Fibroblast of skin of abdomen (primary cell): Measurements from ENCODE around the gene GDPD3. TPM values are rescaled to one million over a fixed set of nuclear protein-coding genes. Genes with fewer than 3 reads are reported as not detected.
"Not testable (repeated sequence)": the region's sequence is repeated elsewhere in the genome, so short reads cannot be mapped to it uniquely, and the experiment has no call there.

ENCODE experiments used
- DNase-seq: peaks from one replicate; pipeline ENCODE4 v3.0.0-alpha.2; 2013
- polyA plus RNA-seq, 2 experiments: library from polyadenylated mRNA; unstranded; fragments of 120-200 nt; gene quantifications; one replicate each; pipeline ENCODE4 v1.2.1, GENCODE V29; 2013; ENCODE audit not compliant: insufficient read length in 2 of 2

The GDPD3 gene, protein sequence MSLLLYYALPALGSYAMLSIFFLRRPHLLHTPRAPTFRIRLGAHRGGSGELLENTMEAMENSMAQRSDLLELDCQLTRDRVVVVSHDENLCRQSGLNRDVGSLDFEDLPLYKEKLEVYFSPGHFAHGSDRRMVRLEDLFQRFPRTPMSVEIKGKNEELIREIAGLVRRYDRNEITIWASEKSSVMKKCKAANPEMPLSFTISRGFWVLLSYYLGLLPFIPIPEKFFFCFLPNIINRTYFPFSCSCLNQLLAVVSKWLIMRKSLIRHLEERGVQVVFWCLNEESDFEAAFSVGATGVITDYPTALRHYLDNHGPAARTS
- 2.7 TPM for polyA plus RNA-seq (2013, experiment 1 of 2; ENCODE audit: insufficient read length)
- polyA plus RNA-seq (2013, experiment 2 of 2; ENCODE audit: insufficient read length) = 2.3 TPM

DNA sequence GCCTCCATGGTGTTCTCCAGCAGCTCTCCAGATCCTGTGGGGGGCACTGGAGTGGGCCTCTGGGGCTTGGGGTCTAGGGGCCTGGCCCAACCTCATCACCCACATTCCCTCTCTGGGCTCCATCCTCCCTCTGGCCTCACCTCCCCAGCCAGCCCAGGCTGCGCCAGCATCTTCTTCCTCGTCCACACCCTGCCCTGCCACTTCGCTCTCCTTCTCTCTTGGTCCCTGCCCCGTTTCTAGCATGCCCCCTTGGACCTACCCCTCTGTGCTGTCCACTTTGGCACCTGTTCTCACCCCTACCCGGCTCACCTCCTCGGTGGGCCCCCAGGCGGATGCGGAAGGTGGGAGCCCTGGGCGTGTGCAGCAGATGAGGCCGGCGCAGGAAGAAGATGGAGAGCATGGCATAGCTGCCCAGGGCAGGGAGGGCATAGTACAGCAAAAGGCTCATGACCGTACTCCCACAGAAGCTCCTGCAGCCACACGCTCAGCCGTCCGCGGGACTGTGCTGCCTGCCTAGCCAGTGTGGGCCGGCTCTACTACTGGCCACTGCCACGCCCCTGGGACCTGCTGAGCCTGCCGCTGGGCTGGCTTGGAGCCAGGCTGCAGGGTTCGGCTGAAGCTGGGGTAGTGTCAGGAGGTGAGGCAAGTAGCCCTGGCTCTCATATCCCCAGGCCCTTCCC lies at the start of gene GDPD3:
GDPD3 (minus strand) TSS at position 507 of the 680 bp plus-strand sequence; CDS start at position 448, 59 bp downstream.
- no peak for DNase-seq

DNA sequence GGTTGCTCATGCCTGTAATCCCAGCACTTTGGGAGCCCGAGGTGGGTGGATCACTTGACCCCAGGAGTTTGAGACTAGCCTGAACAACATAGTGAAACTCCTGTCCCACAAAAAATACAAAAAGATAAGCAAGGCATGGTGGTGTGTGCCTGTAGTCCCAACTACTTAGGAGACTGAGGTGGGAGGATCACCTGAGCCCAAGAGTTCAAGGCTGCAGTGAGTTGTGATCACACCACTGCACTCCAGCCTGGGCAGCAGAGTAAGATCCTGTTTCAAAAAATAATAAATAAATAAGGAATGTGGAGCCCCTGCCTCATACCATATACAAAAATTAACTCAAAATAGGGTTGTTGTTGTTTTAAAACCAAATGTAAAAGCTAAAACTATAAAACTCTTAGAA lies 43.9 kb upstream of the GDPD3 start:
- no peak for DNase-seq

DNA sequence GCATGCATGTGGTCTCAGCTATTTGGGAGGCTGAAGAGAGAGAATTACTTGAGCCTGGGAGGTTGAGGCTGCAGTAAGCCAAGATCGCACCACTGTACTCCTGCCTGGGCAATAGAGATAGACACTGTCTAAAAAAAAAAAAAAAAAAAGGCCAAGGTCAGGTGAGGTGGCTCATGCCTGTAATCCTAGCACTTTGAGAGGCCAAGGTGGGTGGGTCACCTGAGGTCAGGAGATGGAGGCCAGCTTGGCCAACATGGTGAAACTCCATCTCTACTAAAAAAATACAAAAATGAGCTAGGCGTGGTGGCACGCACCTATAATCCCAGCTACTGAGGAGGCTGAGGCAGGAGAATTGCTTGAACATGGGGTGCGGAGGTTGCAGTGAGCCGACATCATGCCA lies 41.9 kb upstream of the GDPD3 start:
- no peak for DNase-seq

GRCh38 chr16:30152517-30152916 lies 39.2 kb upstream of the GDPD3 start:
- DNase-seq = no peak

DNA sequence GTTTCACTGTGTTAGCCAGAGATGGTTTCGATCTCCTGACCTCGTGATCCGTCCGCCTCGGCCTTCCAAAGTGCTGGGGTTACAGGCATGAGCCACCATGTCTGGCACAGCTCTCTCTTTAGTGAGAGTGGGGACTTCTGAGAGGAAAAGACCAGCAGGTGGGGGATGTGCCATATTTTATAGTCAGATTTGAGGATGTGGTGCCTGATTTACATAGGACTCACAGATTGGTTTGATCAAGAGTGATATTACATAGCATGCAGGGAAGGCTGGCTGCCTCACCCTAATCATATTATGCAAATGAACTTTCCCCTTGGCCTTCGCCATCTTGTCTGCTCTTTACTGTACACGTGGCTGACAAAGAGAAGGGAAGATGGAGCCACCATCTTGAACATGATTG lies 37.8 kb upstream of the GDPD3 start:
- no peak for DNase-seq

DNA sequence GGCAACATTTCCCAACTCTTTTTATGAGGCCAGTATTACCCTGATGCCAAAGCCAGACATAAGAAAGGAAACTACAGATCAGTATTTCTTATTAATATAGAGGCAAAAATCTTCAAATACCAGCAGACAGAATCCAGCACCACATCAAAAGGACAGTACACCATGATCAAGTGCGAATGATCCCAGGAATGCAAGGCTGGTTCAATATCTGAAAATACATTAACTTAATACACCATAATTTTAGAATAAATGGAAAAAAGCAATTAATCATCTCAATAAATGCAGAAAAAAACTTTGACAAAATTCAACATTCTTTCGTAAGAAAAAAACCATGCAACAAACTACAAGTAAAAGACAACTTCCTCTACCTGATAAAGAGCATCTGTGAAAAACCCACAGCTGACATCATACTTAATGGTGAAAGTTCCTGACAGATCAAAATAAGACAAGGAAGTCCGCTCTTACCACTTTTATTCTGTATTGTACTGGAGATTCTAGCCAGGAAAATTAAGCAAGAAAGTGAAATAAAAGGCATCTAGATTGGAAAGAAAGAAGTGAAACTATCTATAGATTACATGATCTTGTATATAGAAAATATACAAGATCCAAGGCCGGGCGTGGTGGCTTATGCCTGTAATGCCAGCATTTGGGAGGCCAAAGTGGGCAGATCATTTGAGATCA lies 36.1 kb upstream of the GDPD3 start:
- no peak for DNase-seq

DNA sequence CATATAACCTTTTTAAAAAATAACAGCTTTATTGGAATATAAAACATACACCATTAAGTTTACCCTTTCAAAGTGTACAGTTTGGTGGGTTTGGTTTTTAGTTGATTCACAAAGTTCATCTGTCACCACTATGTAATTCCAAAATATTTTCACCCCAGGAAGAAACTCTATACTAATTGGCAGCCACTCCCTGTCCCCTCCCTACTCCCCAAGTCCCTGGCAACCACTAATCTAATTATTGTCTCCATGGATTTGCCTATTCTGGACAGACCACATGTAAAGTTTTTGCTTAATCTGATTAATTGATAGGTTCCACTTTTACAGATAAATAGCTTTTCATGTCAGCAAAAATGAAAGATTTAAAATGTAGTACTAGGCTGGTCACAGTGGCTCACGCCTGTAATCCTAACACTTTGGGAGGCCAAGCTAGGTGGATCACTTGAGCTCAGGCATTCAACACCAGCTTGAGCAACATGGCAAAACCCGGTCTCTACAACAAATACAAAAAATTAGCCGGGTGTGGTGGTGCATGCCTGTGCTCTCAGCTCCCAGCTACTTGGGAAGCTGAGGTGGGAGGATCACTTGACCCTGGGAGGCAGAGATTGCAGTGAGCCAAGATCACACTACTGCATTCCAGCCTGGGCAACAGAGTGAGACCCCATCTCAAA lies 34.6 kb upstream of the GDPD3 start:
- DNase-seq = no peak

DNA sequence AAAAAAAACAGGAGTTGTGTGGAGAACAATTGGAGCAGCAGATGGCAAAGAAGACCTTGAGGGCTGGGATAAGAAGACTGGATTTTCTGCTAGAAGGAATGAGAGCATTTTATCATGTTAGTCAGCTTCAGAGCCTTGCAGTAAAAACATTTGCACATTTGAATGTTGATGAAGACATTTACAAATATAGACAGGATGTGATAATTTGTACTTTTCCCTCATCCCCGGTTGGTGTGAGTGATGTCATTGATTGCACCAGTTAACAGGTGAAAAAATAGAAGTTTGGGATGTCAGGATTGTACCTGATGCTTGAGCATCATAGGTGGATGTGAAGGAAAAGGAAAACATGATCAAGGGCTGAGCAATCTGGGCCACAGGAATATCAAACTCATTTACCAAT lies 32.3 kb upstream of the GDPD3 start:
- DNase-seq = no peak

DNA sequence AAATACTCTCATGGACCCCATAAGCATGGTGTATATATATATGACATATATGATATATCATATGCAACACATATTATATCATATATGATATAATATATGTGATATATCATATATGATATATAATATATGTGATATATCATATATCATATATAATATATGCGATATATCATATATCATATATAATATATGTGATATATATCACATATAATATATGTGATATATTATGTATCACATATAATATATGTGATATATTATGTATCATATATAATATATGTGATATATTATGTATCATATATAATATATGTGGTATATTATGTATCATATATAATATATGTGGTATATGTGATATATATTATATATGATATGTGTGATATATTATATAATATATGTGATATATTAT lies 31.6 kb upstream of the GDPD3 start:
- DNase-seq = no peak

DNA sequence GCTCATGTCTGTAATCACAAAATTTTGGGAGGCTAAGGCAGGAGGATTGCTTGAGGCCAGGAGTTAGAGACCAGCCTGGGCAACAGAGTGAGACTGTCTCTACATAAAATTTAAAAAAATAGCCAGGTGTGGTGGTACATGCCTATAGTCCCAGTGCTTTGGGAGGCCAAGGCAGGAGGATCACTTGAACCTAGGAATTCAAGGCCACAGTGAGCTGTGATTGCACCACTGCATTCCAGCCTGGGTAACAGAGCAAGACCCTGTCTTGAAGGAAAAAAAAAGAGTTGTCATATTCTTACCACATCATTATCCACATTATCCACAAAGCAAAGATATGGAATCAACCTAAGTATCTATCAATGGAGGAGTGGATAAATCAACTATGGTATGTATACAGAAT lies 30.7 kb upstream of the GDPD3 start:
- DNase-seq = no peak

GRCh38 chr16:30143347-30143702 lies 30.0 kb upstream of the GDPD3 start:
- no peak for DNase-seq

GRCh38 chr16:30142672-30143346 lies 29.5 kb upstream of the GDPD3 start:
- no peak for DNase-seq

DNA sequence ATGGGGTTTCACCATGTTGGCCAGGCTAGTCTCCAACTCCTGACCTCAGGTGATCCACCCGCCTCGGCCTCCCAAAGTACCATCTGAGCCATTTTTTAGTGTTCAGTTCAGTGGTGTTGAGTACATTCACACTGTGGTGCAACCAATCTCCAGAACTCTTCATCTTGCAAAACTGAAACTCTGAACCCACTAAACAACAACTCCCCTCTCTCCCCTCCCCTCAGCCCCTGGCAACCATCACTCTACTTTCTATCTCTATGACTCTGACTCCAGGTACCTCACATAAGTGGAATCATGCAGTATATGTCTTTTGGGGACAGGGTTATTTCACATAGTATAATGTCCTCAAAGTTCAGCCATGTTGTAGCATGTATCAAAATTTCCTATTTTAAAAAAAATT lies 28.4 kb upstream of the GDPD3 start:
- no peak for DNase-seq

GRCh38 chr16:30139583-30140481 lies 26.5 kb upstream of the GDPD3 start:
- DNase-seq = no peak

DNA sequence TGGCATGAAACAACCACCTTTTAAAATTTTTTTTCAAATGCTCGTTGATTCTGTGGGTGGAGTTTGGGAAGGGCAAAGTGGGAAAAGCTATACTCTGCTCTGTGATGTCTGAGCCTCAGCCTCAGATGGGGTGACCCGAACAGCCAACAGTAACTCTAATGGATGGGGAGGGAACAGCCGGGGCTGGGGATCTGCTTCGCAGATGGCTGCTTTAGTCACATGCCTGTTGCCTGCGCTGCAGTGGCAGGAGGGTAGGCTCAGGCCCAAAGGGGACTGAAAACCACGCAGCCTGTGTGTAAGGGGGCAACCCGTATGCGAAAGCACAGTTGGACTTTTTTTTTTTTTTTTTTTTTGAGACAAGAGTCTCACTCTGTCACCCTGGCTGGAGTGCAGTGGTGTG lies 24.6 kb upstream of the GDPD3 start:
- no peak for DNase-seq

- no peak for DNase-seq
These were observed 23.8 kb upstream of the GDPD3 start for GRCh38 chr16:30136971-30137605.

DNA sequence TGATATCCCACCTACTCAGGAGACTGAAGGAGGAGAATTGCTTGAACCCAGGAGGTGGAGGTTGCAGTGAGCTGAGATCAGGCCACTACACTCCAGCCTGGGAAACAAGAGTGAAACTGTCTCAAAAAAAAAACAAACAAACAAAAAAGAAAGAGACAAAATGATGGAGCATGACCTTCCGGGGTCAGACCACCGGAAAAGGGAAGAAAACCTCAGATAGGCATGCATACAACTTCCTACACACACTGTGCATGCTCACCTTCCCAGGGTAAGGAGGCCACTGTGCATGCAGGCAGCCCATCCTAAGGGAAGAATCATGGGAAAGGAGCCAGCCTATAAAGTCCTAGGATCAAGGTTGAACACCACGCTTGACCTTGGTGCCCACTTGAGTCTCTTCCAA lies 19.3 kb upstream of the GDPD3 start:
- DNase-seq = no peak

GRCh38 chr16:30131869-30132475 lies 18.6 kb upstream of the GDPD3 start:
- DNase-seq = peak; percentile 37

- DNase-seq = no peak
These were observed 14.7 kb upstream of the GDPD3 start for GRCh38 chr16:30127993-30128392.

- not testable (repeated sequence) for DNase-seq
These were observed 12.4 kb upstream of the GDPD3 start for GRCh38 chr16:30125690-30126089.

DNA sequence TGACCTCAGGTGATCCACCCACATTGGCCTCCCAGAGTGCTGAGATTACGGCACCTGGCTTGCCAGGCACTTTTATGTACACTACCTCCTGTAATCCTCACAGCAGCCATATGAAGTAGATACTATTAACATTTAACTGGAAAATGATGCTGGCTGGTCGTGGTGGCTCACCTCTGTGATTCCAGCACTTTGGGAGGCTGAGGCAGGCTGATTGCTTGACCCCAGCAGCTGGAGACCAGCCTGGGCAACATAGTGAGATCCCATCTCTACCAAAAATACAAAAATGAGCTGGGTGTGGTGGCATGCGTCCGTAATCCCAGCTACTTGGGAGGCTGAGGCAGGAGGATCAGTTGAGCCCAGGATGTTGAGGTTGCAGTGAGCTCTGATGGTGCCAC lies 11.6 kb upstream of the GDPD3 start:
- DNase-seq = no peak
